HepG2 (cell line): ENCODE data around the gene NFKBIA. TPM values are rescaled to one million over a fixed set of nuclear protein-coding genes. Genes with fewer than 3 reads are reported as not detected.

ENCODE experiments used
- ATAC-seq: fragments of 200-7000 bp; cut with Tn5 transposase; 3 replicates; pipeline ENCODE4 v1.9.1; 2020; ENCODE audit warnings: mild to moderate bottlenecking, moderate library complexity
- BruUV-seq: library from RNA; stranded (reverse); fragments of 400-500 nt; replicated peaks from 2 replicates; lab custom pipeline; 2021; lab: Mats Ljungman, UMichigan
- CTCF ChIA-PET: fragments of 300-600 bp; formaldehyde crosslinking; extraction: SDS; loops from one replicate; lab custom pipeline; 2021; ENCODE audit warnings: low total read pairs, inconsistent platforms, low intra/inter-chr PET ratio; lab: Yijun Ruan, JAX
- POLR2A ChIA-PET: fragments of 350-600 bp; sonication (Branson Sonifier 250); formaldehyde crosslinking; loops from one replicate; lab custom pipeline; 2020; ENCODE audit warnings: antibody characterized with exemption, inconsistent platforms; lab: Yijun Ruan, JAX
- DNase-seq: peaks from one replicate; pipeline ENCODE4 v3.0.0-alpha.2; 2015; ENCODE audit warnings: low spot score
- FAIRE-seq: peaks from 3 replicates; lab custom pipeline; 2011; peaks lifted over from hg19 to GRCh38; lab: Jason Lieb, UNC
- H2AFZ ChIP-seq: one replicate; pipeline ENCODE4 v1.6.1; 2011; ENCODE audit warnings: low read length, inconsistent platforms
- H3K27ac ChIP-seq: fragments of 300-600 bp; 3 replicates; pipeline ENCODE4 v1.8.0; 2011; ENCODE audit warnings: mixed run types, mild to moderate bottlenecking, mixed read lengths, low read length, inconsistent platforms; ENCODE audit not compliant: insufficient read depth; ENCODE audit errors: extremely low read length
- H3K27me3 ChIP-seq, 2 experiments: fragments of 200-600 bp in 1 of 2; 2 replicates in 1 of 2; 3 replicates in 1 of 2; pipeline versions ENCODE4 v1.6.0 to v1.8.0; 2011; ENCODE audit warnings: low read length in 2 of 2, mild to moderate bottlenecking in 2 of 2, moderate library complexity in 2 of 2, inconsistent platforms in 1 of 2; ENCODE audit not compliant: insufficient read depth in 2 of 2, control insufficient read depth in 1 of 2
- H3K36me3 ChIP-seq, 2 experiments: fragments of 200-600 bp in 1 of 2; replicated peaks in 1 of 2; 2 replicates in 1 of 2; 3 replicates in 1 of 2; pipeline versions ENCODE4 v1.5.1 to v1.8.0; 2011; ENCODE audit warnings: low read length in 2 of 2, inconsistent platforms in 1 of 2; ENCODE audit not compliant: insufficient read depth in 2 of 2, control insufficient read depth in 1 of 2
- H3K4me1 ChIP-seq: 2 replicates; pipeline ENCODE4 v1.5.1; 2012; ENCODE audit warnings: low read length, inconsistent platforms; ENCODE audit not compliant: insufficient read depth
- H3K4me2 ChIP-seq: 2 replicates; pipeline ENCODE4 v1.6.0; 2011; ENCODE audit warnings: low read depth, low read length, inconsistent platforms
- H3K4me3 ChIP-seq, 3 experiments: fragments of 200-600 bp in 1 of 3; sonication (generic), shearing (Covaris generic) in 1 of 3; replicated peaks in 1 of 3; 2 replicates each; pipeline ENCODE4 v1.5.1; 2011 to 2016; ENCODE audit warnings: low read length in 3 of 3, inconsistent platforms in 2 of 3, low read depth in 2 of 3, mild to moderate bottlenecking in 2 of 3, control low read depth in 1 of 3, mixed read lengths in 1 of 3; ENCODE audit not compliant: insufficient read depth in 1 of 3
- H3K79me2 ChIP-seq: one replicate; pipeline ENCODE4 v1.6.1; 2011; ENCODE audit warnings: low read length, inconsistent platforms; ENCODE audit not compliant: insufficient read depth
- H3K9ac ChIP-seq: 2 replicates; pipeline ENCODE4 v1.6.0; 2011; ENCODE audit warnings: mild to moderate bottlenecking, low read depth, low read length, inconsistent platforms; ENCODE audit not compliant: insufficient read depth
- H3K9me3 ChIP-seq: 2 replicates; pipeline ENCODE4 v1.5.1; 2012; ENCODE audit warnings: mild to moderate bottlenecking, low read length
- H4K20me1 ChIP-seq: 2 replicates; pipeline ENCODE4 v1.6.0; 2011; ENCODE audit warnings: inconsistent platforms, mild to moderate bottlenecking, low read length, moderate library complexity; ENCODE audit not compliant: insufficient read depth
- ARID5B ChIP-seq: IDR thresholded peaks from 2 replicates; pipeline ENCODE4 v1.4.0; 2020; ENCODE audit warnings: mild to moderate bottlenecking, missing genetic modification reagents
- ELF3 ChIP-seq: IDR thresholded peaks from 2 replicates; pipeline ENCODE4 v1.6.1; 2016; ENCODE audit warnings: missing genetic modification reagents, missing compliant biosample characterization
- ETV5 ChIP-seq: IDR thresholded peaks from 2 replicates; pipeline ENCODE4 v1.6.1; 2018; ENCODE audit warnings: missing biosample characterization, missing genetic modification reagents, inconsistent platforms, borderline replicate concordance
- FOXK2 ChIP-seq: fragments of 450-650 bp; IDR thresholded peaks from 2 replicates; pipeline ENCODE4 v1.6.1; 2016
- HNRNPLL ChIP-seq: fragments of 200-400 bp; formaldehyde crosslinking; IDR thresholded peaks from 2 replicates; pipeline ENCODE4 v1.6.1; 2017; ENCODE audit warnings: mild to moderate bottlenecking, low read depth, low read length; ENCODE audit not compliant: poor library complexity, severe bottlenecking
- KLF11 ChIP-seq: IDR thresholded peaks from 2 replicates; pipeline ENCODE4 v1.6.1; 2016; ENCODE audit warnings: missing compliant biosample characterization
- MIXL1 ChIP-seq: IDR thresholded peaks from 2 replicates; pipeline ENCODE4 v1.6.1; 2016
- NFE2 ChIP-seq: sonication (generic); formaldehyde crosslinking; IDR thresholded peaks from 2 replicates; pipeline ENCODE4 v1.4.0; 2020; ENCODE audit warnings: missing genetic modification reagents
- RARA ChIP-seq: IDR thresholded peaks from 2 replicates; pipeline ENCODE4 v1.6.1; 2016; ENCODE audit warnings: missing genetic modification reagents, missing compliant biosample characterization
- RBM22 ChIP-seq: fragments of 200-400 bp; formaldehyde crosslinking; optimal IDR thresholded peaks from 2 replicates; pipeline ENCODE3; 2017; ENCODE audit warnings: mild to moderate bottlenecking, low read length, moderate library complexity
- RCOR2 ChIP-seq: IDR thresholded peaks from 2 replicates; pipeline ENCODE4 v1.6.1; 2016; ENCODE audit warnings: missing biosample characterization, missing genetic modification reagents
- SALL1 ChIP-seq: sonication (generic); formaldehyde crosslinking; IDR thresholded peaks from 2 replicates; pipeline ENCODE4 v1.8.0; 2022; ENCODE audit warnings: mild to moderate bottlenecking, missing genetic modification reagents
- SAP130 ChIP-seq: IDR thresholded peaks from 2 replicates; pipeline ENCODE4 v1.6.1; 2016; ENCODE audit warnings: low read depth
- SATB2 ChIP-seq: sonication (generic); formaldehyde crosslinking; IDR thresholded peaks from 2 replicates; pipeline ENCODE4 v1.5.0; 2020; ENCODE audit warnings: missing genetic modification reagents
- TEAD3 ChIP-seq: optimal IDR thresholded peaks from 2 replicates; pipeline ENCODE3; 2016; ENCODE audit warnings: borderline replicate concordance
- ZBTB42 ChIP-seq: sonication (generic); formaldehyde crosslinking; IDR thresholded peaks from 2 replicates; pipeline ENCODE4 v1.5.0; 2020; ENCODE audit warnings: mild to moderate bottlenecking, missing genetic modification reagents
- ZNF331 ChIP-seq: sonication (generic); formaldehyde crosslinking; IDR thresholded peaks from 2 replicates; pipeline ENCODE4 v1.4.0; 2020; ENCODE audit warnings: missing genetic modification reagents
- ZNF354B ChIP-seq: sonication (generic); formaldehyde crosslinking; IDR thresholded peaks from 2 replicates; pipeline ENCODE4 v1.8.0; 2022; ENCODE audit warnings: mild to moderate bottlenecking, missing genetic modification reagents
- ZNF496 ChIP-seq: sonication (generic); formaldehyde crosslinking; IDR thresholded peaks from 2 replicates; pipeline ENCODE4 v1.8.1; 2023; ENCODE audit warnings: mild to moderate bottlenecking, moderate library complexity, missing genetic modification reagents; ENCODE audit not compliant: insufficient replicate concordance
- ZNF549 ChIP-seq: sonication (generic); formaldehyde crosslinking; IDR thresholded peaks from 2 replicates; pipeline ENCODE4 v1.5.0; 2020; ENCODE audit warnings: missing genetic modification reagents
- ZNF570 ChIP-seq: sonication (generic); formaldehyde crosslinking; IDR thresholded peaks from 2 replicates; pipeline ENCODE4 v1.4.0; 2020; ENCODE audit warnings: mild to moderate bottlenecking, missing genetic modification reagents, borderline replicate concordance
- ZNF746 ChIP-seq: sonication (generic); formaldehyde crosslinking; IDR thresholded peaks from 2 replicates; pipeline ENCODE4 v1.8.0; 2022; ENCODE audit warnings: mild to moderate bottlenecking, missing genetic modification reagents
- WGBS: methylation state at CpG from one replicate; pipeline ENCODE4 v1.1.6; 2017; ENCODE audit warnings: low lambda C conversion rate; 5-methylcytosine and 5-hydroxymethylcytosine counted together
- in situ Hi-C: cut with HindIII; loops from 2 replicates; pipeline ENCODE4 v1.10.0; 2017; ENCODE audit warnings: low pct_unique_long_range_greater_than_20kb; ENCODE audit not compliant: extremely low pct_ligation_motif_present
- intact Hi-C: fragments of 100-400 bp; cut with micrococcal nuclease; formaldehyde crosslinking; loops from one replicate; pipeline ENCODE4 v1.10.0; 2022; ENCODE audit not compliant: unreplicated experiment
- polyA plus RNA-seq, 8 experiments: library from polyadenylated mRNA; depleted of rRNA in 3 of 8; stranded (reverse) in 7 of 8; unstranded in 1 of 8; fragments of >200 nt; fragmentation: Illumina TruSeq in 4 of 8; extraction: Trizol in 4 of 8; gene quantifications; 2 replicates each; pipeline versions ENCODE4 v1.2.1 to v1.2.3, GENCODE V29; 2011 to 2016; ENCODE audit warnings: low read depth in 4 of 8, missing spikeins in 1 of 8, mixed read lengths in 1 of 8; ENCODE audit not compliant: insufficient read depth in 1 of 8
- total RNA-seq, 5 experiments: library from RNA; depleted of rRNA; stranded (reverse); fragments of >200 nt; fragmentation: Illumina TruSeq; extraction: Trizol; gene quantifications; 2 replicates each; pipeline ENCODE4 v1.2.3, GENCODE V29; 2016; ENCODE audit warnings: low read depth in 1 of 5
- TF ChIP-seq, protein P1 (sequence below): IDR thresholded peaks from 2 replicates; pipeline ENCODE4 v1.6.1; 2016; ENCODE audit warnings: mild to moderate bottlenecking

NFKBIA gene
- total and polyA plus RNA-seq, 2 of the 13 experiments (the other 11 are each of a cell fraction or from before 2014, with no cell fraction given), result 197 to 319 TPM

DNA sequence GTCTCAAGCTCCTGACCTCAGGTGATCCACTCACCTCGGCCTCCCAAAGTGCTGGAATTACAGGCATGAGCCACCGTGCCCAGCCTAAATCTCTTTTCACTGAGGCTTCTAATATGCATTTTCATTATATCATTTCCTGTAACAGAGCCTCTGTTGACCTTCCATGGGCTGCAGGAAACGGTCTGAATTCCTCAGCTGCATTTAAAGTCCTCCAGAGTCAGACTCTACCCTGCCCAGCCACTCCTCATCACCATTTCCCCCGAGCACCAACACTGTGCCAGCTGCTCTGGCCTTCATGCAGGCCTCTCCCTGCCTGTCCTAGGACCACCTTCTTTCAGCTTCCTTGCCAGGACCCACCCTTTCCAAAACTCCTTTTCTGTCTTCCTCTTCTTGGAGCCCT lies 9.8 kb upstream of the NFKBIA start:
- peak overlapping the region; percentile 6; the same call in 1 of the 2 replicates for H3K9ac ChIP-seq
- no TSS peak for BruUV-seq
- TF ChIP-seq ZNF570 (CRISPR knock-in tag), result no peak
- peak; percentile 63 for TF ChIP-seq ELF3
- no peak for TF ChIP-seq RCOR2 (CRISPR knock-in tag)
- TF ChIP-seq TEAD3 (CRISPR knock-in tag), result peak; percentile 34
- peak; percentile 32; the same call in 1 of the 2 replicates for TF ChIP-seq ETV5 (CRISPR knock-in tag)
- TF ChIP-seq, protein P1, sequence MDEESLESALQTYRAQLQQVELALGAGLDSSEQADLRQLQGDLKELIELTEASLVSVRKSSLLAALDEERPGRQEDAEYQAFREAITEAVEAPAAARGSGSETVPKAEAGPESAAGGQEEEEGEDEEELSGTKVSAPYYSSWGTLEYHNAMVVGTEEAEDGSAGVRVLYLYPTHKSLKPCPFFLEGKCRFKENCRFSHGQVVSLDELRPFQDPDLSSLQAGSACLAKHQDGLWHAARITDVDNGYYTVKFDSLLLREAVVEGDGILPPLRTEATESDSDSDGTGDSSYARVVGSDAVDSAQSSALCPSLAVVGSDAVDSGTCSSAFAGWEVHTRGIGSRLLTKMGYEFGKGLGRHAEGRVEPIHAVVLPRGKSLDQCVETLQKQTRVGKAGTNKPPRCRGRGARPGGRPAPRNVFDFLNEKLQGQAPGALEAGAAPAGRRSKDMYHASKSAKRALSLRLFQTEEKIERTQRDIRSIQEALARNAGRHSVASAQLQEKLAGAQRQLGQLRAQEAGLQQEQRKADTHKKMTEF (CRISPR knock-in tag), result 0 out of 2 replicates have a peak, but pooled peaks have one; percentile 26
- no peak for TF ChIP-seq KLF11
- TF ChIP-seq ZNF331 (CRISPR knock-in tag), result no peak
- no peak for TF ChIP-seq ZNF354B
- 0 out of 2 replicates have a peak, but pooled peaks have one; percentile 10 for TF ChIP-seq MIXL1 (CRISPR knock-in tag)
- no peak for TF ChIP-seq ZBTB42
- TF ChIP-seq ZNF746 (CRISPR knock-in tag), result no peak
- no peak for TF ChIP-seq RBM22
- TF ChIP-seq ARID5B (CRISPR knock-in tag), result peak; percentile 43; the same call in 1 of the 2 replicates
- peak; percentile 47; the same call in 1 of the 2 replicates for TF ChIP-seq SAP130
- TF ChIP-seq SALL1 (CRISPR knock-in tag), result peak; percentile 16; the same call in 1 of the 2 replicates
- no peak for TF ChIP-seq ZNF549 (CRISPR knock-in tag)
- no peak for TF ChIP-seq HNRNPLL
- TF ChIP-seq SATB2 (CRISPR knock-in tag), result no peak
- no peak for TF ChIP-seq NFE2
- no peak for TF ChIP-seq ZNF496 (CRISPR knock-in tag)
- TF ChIP-seq FOXK2, result no peak
- TF ChIP-seq RARA, result peak; percentile 43; the same call in 1 of the 2 replicates

More for the DNA sequence above, 9.8 kb upstream of the NFKBIA start:
- Histone ChIP-seq H4K20me1 (no peaks in the 10 kb centered on the region), H2AFZ (peak overlapping the region; percentile 6), H3K27me3 (peaks cover 4 to 12% of the 10 kb centered on the region in 2 experiments; a peak in 2 of 5 replicates), H3K4me2 (peak overlapping the region; percentile 50), H3K36me3 (no peaks in the 10 kb centered on the region), H3K9me3 (no peaks in the 10 kb centered on the region), H3K27ac (no peak overlapping the region), H3K79me2 (no peaks in the 10 kb centered on the region), H3K4me3 (peak overlapping the region in 1 of 3 experiments; percentile 17; a peak in 1 of 6 replicates), H3K4me1 (peaks cover 71% of the 10 kb centered on the region)
- ATAC-seq (peak; percentile 32), FAIRE-seq (no peak), DNase-seq (no peak)
- POLR2A ChIA-PET, result interaction anchor here (0.5 to 3.2 kb wide), 5 partner anchors 9 to 293 kb away, joined by 3 to 11 read pairs (median 3); partner anchors contain the start of genes PPP2R3C, PRORP and PSMA6
- CTCF ChIA-PET, result interaction anchor here (4.1 kb wide), 1 partner anchor 273 kb away, joined by 91 read pairs; no protein-coding TSS in a partner anchor
- WGBS, result 12% methylated on average over 4 of the region's 4 CpGs
- in situ Hi-C loops, result no loop called here
- intact Hi-C loops, result loop anchor here (10.0 kb wide), 1 partner anchor 540 kb away; the partner anchor contains the start of gene BAZ1A
